HCT116 (cell line): ENCODE results near the gene LOXHD1. TPM values are rescaled to one million over a fixed set of nuclear protein-coding genes. Genes with fewer than 3 reads are reported as not detected.

Experiments
- ATAC-seq: fragments of 200-7000 bp; cut with Tn5 transposase; 2 replicates; pipeline ENCODE4 v1.9.1; 2020; ENCODE audit warnings: mild to moderate bottlenecking, moderate library complexity
- BruUV-seq: library from RNA; stranded (reverse); fragments of 400-500 nt; replicated peaks from 2 replicates; lab custom pipeline; 2021; lab: Mats Ljungman, UMichigan
- CTCF ChIA-PET: fragments of 300-600 bp; sonication (Branson Sonifier 250); formaldehyde crosslinking; loops from one replicate; lab custom pipeline; 2021; ENCODE audit warnings: antibody characterized with exemption; lab: Charles Lee
- POLR2A ChIA-PET: fragments of 300-600, 350-600 bp; sonication (Branson Sonifier 250); formaldehyde crosslinking; loops from one replicate; lab custom pipeline; 2021; ENCODE audit warnings: antibody characterized with exemption; lab: Charles Lee
- RAD21 ChIA-PET, 2 experiments: fragments of 300-600 bp; sonication (Branson Sonifier 250); formaldehyde crosslinking; loops; one replicate each; lab custom pipeline; 2023; ENCODE audit warnings: low total read pairs in 2 of 2; ENCODE audit not compliant: uncharacterized antibody in 2 of 2, unreplicated experiment in 2 of 2, low non-redundant PET in 1 of 2; lab: Charles Lee
- DNase-seq: peaks from one replicate; pipeline ENCODE4 v3.0.0-alpha.2; 2010; ENCODE audit warnings: low read depth, low spot score
- H2AFZ ChIP-seq: fragments of 200-600 bp; shearing (Covaris generic), sonication (generic); 2 replicates; pipeline ENCODE4 v1.6.1; 2017; ENCODE audit warnings: low read depth, mixed run types, mixed read lengths, antibody characterized with exemption, low read length; ENCODE audit not compliant: poor library complexity, severe bottlenecking
- H3K27ac ChIP-seq: 2 replicates; pipeline ENCODE4 v1.5.1; 2012; ENCODE audit warnings: low read depth, low read length
- H3K27me3 ChIP-seq: fragments of 200-600 bp; sonication (generic); 2 replicates; pipeline ENCODE4 v1.6.1; 2016; ENCODE audit warnings: mixed run types, low read length, mixed read lengths; ENCODE audit not compliant: insufficient read depth
- H3K36me3 ChIP-seq, 2 experiments: fragments of 200-500 bp in 1 of 2; fragments of 200-600 bp in 1 of 2; sonication (Bioruptor generic) in 1 of 2; sonication (generic) in 1 of 2; 2 replicates each; pipeline versions ENCODE4 v1.5.1 to v1.6.1; 2014 to 2016; ENCODE audit warnings: low read length in 2 of 2, inconsistent platforms in 1 of 2, mixed read lengths in 1 of 2, mixed run types in 1 of 2; ENCODE audit not compliant: insufficient read depth in 2 of 2, control insufficient read depth in 1 of 2
- H3K4me1 ChIP-seq, 2 experiments: fragments of 200-600 bp in 1 of 2; sonication (generic) in 1 of 2; 2 replicates each; pipeline versions ENCODE4 v1.5.1 to v1.6.1; 2012 to 2017; ENCODE audit warnings: low read length in 2 of 2, inconsistent platforms in 1 of 2, mild to moderate bottlenecking in 1 of 2, mixed read lengths in 1 of 2, mixed run types in 1 of 2, moderate library complexity in 1 of 2; ENCODE audit not compliant: insufficient read depth in 2 of 2, control insufficient read depth in 1 of 2
- H3K4me2 ChIP-seq: fragments of 200-600 bp; sonication (generic); 2 replicates; pipeline ENCODE4 v1.6.1; 2017; ENCODE audit warnings: mixed run types, low read length, mixed read lengths
- H3K4me3 ChIP-seq, 2 experiments: fragments of 200-600 bp in 1 of 2; sonication (generic) in 1 of 2; replicated peaks in 1 of 2; 2 replicates each; pipeline ENCODE4 v1.5.1; 2011 to 2016; ENCODE audit warnings: low read length in 2 of 2, control low read depth in 1 of 2, low read depth in 1 of 2, mild to moderate bottlenecking in 1 of 2, mixed read lengths in 1 of 2, mixed run types in 1 of 2
- H3K79me2 ChIP-seq: fragments of 200-600 bp; sonication (generic); 2 replicates; pipeline ENCODE4 v1.6.1; 2017; ENCODE audit warnings: mild to moderate bottlenecking, mixed run types, low read length, moderate library complexity, mixed read lengths; ENCODE audit not compliant: insufficient read depth
- H3K9ac ChIP-seq: fragments of 200-600 bp; sonication (generic); 2 replicates; pipeline ENCODE4 v1.6.1; 2016; ENCODE audit warnings: low read length, mixed read lengths
- H3K9me2 ChIP-seq: fragments of 200-600 bp; sonication (generic), shearing (Covaris generic); 2 replicates; pipeline ENCODE4 v1.6.1; 2017; ENCODE audit warnings: mixed run types, mild to moderate bottlenecking, moderate library complexity; ENCODE audit not compliant: insufficient read depth
- H3K9me3 ChIP-seq, 2 experiments: fragments of 200-500 bp in 1 of 2; fragments of 200-600 bp in 1 of 2; sonication (Bioruptor generic) in 1 of 2; sonication (generic) in 1 of 2; 2 replicates each; pipeline ENCODE4 v1.6.1; 2014 to 2017; ENCODE audit warnings: low read length in 2 of 2, mixed read lengths in 2 of 2, inconsistent platforms in 1 of 2, low read depth in 1 of 2, mild to moderate bottlenecking in 1 of 2, mixed run types in 1 of 2, moderate library complexity in 1 of 2; ENCODE audit not compliant: control insufficient read depth in 1 of 2, insufficient read depth in 1 of 2
- H4K20me1 ChIP-seq: fragments of 200-600 bp; sonication (generic), shearing (Covaris generic); 2 replicates; pipeline ENCODE4 v1.6.1; 2017; ENCODE audit warnings: mixed run types, mild to moderate bottlenecking, moderate library complexity; ENCODE audit not compliant: insufficient read depth
- ATF3 ChIP-seq: IDR thresholded peaks from 2 replicates; pipeline ENCODE4 v1.6.1; 2012
- CBX3 ChIP-seq: IDR thresholded peaks from 2 replicates; pipeline ENCODE4 v1.6.1; 2012; ENCODE audit warnings: low read depth
- CEBPB ChIP-seq: IDR thresholded peaks from 2 replicates; pipeline ENCODE4 v1.6.1; 2012; ENCODE audit warnings: low read depth
- CTCF ChIP-seq, 3 experiments: fragments of 200-600 bp in 1 of 3; sonication (generic) in 1 of 3; IDR thresholded peaks in 2 of 3; conservative IDR thresholded peaks in 1 of 3; 2 replicates each; pipeline ENCODE4 v1.5.1; 2012 to 2017; ENCODE audit warnings: low read depth in 2 of 3, low read length in 2 of 3, antibody characterized with exemption in 1 of 3, borderline replicate concordance in 1 of 3, control low read depth in 1 of 3, mild to moderate bottlenecking in 1 of 3, mixed read lengths in 1 of 3, mixed run types in 1 of 3, moderate library complexity in 1 of 3; ENCODE audit not compliant: insufficient read depth in 1 of 3
- EZH2 ChIP-seq: fragments of 200-600 bp; sonication (generic); IDR thresholded peaks from 2 replicates; pipeline ENCODE4 v1.6.1; 2017; ENCODE audit warnings: antibody characterized with exemption, mixed run types
- JUND ChIP-seq: IDR thresholded peaks from 2 replicates; pipeline ENCODE4 v1.6.1; 2012
- MAX ChIP-seq: IDR thresholded peaks from 2 replicates; pipeline ENCODE4 v1.6.1; 2012
- POLR2A ChIP-seq: IDR thresholded peaks from 2 replicates; pipeline ENCODE4 v1.7.0; 2011; ENCODE audit warnings: borderline replicate concordance; ENCODE audit not compliant: insufficient read depth, insufficient read length; ENCODE audit errors: extremely low read depth
- RAD21 ChIP-seq: IDR thresholded peaks from 2 replicates; pipeline ENCODE4 v1.6.1; 2012; ENCODE audit warnings: low read depth, mild to moderate bottlenecking
- SIN3A ChIP-seq: IDR thresholded peaks from 2 replicates; pipeline ENCODE4 v1.6.1; 2012; ENCODE audit warnings: low read depth
- SP1 ChIP-seq: IDR thresholded peaks from 2 replicates; pipeline ENCODE4 v1.6.1; 2012; ENCODE audit warnings: low read depth
- YY1 ChIP-seq: IDR thresholded peaks from 2 replicates; pipeline ENCODE4 v1.6.1; 2011; ENCODE audit warnings: low read length, low read depth, moderate library complexity, mild to moderate bottlenecking; ENCODE audit not compliant: insufficient replicate concordance; ENCODE audit errors: extremely low read depth
- ZNF274 ChIP-seq: fragments of 200-500 bp; sonication (Bioruptor generic); IDR thresholded peaks from 2 replicates; pipeline ENCODE4 v1.6.1; 2014; ENCODE audit warnings: mild to moderate bottlenecking, low read depth, low read length, inconsistent platforms
- intact Hi-C: fragments of 100-400 bp; cut with micrococcal nuclease; formaldehyde crosslinking; loops from 2 replicates; pipeline ENCODE4 v1.10.0; 2022
- total RNA-seq: library from RNA; stranded (reverse); gene quantifications from one replicate; pipeline ENCODE4 v1.2.1, GENCODE V29; 2021; ENCODE audit not compliant: unreplicated experiment

Gene LOXHD1
- total RNA-seq, 1 experiment from 2014 or later: not detected

- no peak overlapping the region for H3K4me2 ChIP-seq
- no peaks in the 10 kb centered on the region for H3K9me3 ChIP-seq
- ChIA-PET POLR2A (no interaction called here), CTCF (no interaction called here), RAD21 (no interaction called here)
- BruUV-seq: no TSS peak
- no peak overlapping the region for H3K9ac ChIP-seq
- intact Hi-C loops: no loop called here
- H3K4me3 ChIP-seq: no peak overlapping the region
- H3K9me2 ChIP-seq: no peaks in the 10 kb centered on the region
- H3K36me3 ChIP-seq: no peaks in the 10 kb centered on the region
- no peaks in the 10 kb centered on the region for H4K20me1 ChIP-seq
- ATAC-seq: no peak
- H3K79me2 ChIP-seq: no peaks in the 10 kb centered on the region
- DNase-seq: no peak
- no peak for TF ChIP-seq CBX3
- no peak for TF ChIP-seq JUND
- TF ChIP-seq YY1: no peak
- TF ChIP-seq MAX: no peak
- no peak for TF ChIP-seq CTCF (IDR thresholded peaks at IDR 0.05 in 2 of 3, conservative IDR thresholded peaks at IDR 0.05 in 1 of 3; ENCODE audit: borderline replicate concordance in 1 of 3, insufficient read depth in 1 of 3, low read depth in 2 of 3, low read length in 2 of 3)
- no peak for TF ChIP-seq SP1
- no peak for TF ChIP-seq CEBPB
- no peak for TF ChIP-seq ZNF274
- TF ChIP-seq EZH2: no peak
- no peak for TF ChIP-seq ATF3
- no peak for TF ChIP-seq RAD21
- no peak for TF ChIP-seq SIN3A
- no peak for TF ChIP-seq POLR2A
- H2AFZ ChIP-seq: no peak overlapping the region
- H3K27ac ChIP-seq: no peak overlapping the region
- H3K4me1 ChIP-seq: no peaks in the 10 kb centered on the region
- peaks cover 49% of the 10 kb centered on the region for H3K27me3 ChIP-seq
Measured at GRCh38 chr18:46562674-46563192, 94.3 kb downstream of the LOXHD1 start.
